CD4-positive, alpha-beta T cell treated with Interleukin-6 at 100 ng/mL for 8 hours (primary cell): Measurements from ENCODE around the gene OSTC.
"Not testable (repeated sequence)": the region's sequence is repeated elsewhere in the genome, so short reads cannot be mapped to it uniquely, and the experiment has no call there.

ENCODE experiments used
- DNase-seq: peaks from one replicate; pipeline ENCODE4 v3.0.0-alpha.2; 2020; ENCODE audit warnings: mixed read lengths, low spot score

Gene OSTC

DNA sequence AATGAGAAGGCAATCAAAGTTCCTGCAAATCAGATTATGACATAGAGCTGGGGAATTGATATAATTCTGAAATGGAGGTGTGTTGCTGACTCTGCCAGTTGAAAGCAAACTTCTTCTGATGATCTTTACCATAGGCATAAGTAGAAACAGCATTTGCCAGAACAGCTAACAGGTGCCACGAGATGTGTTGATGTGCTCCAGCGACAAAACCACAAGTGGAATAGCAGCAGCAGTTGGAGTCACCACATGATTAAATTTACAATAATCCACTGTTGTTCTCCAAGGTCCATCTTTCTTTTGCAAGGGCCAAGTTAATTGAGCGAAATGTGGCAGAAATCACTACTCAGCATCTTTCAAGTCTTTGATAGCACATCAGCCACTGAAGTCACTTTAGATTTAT lies 3.7 kb upstream of the OSTC start:
- no peak for DNase-seq

DNA sequence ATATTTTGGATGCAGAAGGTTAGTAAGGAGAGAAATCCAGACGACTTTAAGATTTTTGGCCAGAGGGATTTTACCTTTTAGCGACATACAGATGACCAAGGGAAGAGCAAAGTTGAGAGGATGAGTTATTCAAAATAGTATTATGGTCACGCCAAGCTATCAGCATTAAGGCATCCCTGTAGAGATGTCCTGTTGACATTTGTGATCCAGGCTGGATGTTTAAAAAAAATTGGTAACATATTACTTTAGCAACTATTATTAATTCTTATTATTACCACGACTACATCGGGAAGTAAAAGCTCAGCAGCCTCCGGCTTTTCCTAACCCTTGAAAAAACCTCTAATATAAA lies 562 bp upstream of the OSTC start:
- DNase-seq: no peak

DNA sequence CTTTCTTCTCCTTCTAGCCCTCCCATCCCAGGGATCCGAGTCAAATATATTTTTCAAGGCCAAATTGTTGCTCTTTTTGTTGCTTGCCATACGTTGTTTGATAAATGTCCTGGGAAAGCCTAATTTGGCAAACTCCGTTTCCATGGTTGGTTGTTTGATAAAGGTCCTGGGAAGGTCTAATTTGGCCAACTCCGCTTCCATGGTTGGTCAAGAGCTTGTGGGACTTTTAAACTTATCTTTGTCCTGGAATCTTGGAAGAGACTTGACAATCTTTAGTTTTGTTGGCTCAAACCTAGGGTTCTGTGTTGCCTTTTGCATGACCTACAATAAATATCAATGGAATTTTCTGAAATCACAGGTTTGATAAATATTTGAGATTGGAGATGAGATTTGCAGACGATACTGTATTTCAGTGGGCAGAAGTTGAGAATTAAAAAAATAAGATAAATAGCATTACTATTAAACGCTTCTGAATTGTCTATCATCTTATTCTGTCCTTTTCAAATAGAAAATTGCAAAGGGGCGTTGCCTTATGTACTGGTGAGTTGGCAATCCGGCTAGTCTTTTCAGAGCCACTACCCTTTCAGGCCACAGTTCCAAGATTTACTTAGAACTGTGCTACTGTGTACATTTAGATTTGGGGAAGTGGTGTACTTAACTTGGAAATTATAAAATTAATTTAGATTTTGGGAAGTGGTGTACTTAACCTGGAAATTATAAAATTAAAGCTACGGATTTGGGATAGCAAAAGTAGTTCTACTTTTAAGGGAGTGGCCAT lies 804 bp downstream of the OSTC start:
- DNase-seq: no peak

- no peak for DNase-seq
These were observed 12.2 kb downstream of the OSTC start for GRCh38 chr4:108662629-108663028.

GRCh38 chr4:108674356-108674977 lies 24.1 kb downstream of the OSTC start:
- no peak for DNase-seq

DNA sequence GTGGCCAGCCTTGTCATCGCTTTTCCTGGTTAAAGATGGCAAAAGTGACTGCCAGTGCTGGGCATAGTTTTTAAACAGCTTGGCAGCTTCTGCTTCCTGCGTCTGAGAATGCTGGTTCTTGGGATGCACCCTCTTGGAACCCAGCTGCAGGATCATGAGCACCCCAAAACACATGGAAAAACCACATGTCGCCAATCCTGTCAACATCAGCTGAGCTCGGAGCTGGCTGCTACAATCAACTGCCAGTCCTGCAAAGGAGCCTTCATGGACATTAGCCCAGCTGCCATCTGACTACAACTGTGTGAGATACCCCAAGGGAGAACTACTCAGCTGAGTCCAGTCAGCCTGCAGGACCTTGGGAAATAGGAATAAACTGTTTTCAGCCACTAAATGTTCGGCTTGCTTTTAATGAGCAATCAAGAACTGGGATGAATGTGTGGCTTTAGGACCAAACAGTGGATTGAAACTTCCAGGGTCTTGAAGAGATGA lies 31.0 kb downstream of the OSTC start:
- DNase-seq: no peak

DNA sequence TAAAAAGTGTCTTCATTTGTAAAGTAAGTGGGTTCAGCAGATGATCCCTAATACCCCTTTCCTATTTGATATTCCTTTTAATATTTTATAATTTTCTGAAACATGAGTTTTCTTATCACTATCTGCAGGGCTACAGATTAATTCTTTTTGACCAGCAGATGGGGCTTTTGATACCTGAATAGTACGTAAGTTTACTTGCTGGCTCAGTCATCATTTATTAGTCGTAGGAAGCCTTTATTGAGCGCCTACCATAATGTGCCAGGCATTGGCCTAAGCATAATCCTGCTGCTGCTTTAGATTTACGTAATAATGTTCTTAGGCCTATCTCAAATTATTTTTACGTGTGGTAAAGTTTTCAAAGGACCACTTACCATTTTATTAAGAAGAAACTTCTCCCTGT lies 33.1 kb downstream of the OSTC start:
- DNase-seq: no peak

- no peak for DNase-seq
These were observed 34.8 kb downstream of the OSTC start for GRCh38 chr4:108685036-108685686.

- DNase-seq: no peak
These were observed 40.3 kb downstream of the OSTC start for GRCh38 chr4:108690738-108691137.

- no peak for DNase-seq
These were observed 42.8 kb downstream of the OSTC start for GRCh38 chr4:108693211-108693610.

DNA sequence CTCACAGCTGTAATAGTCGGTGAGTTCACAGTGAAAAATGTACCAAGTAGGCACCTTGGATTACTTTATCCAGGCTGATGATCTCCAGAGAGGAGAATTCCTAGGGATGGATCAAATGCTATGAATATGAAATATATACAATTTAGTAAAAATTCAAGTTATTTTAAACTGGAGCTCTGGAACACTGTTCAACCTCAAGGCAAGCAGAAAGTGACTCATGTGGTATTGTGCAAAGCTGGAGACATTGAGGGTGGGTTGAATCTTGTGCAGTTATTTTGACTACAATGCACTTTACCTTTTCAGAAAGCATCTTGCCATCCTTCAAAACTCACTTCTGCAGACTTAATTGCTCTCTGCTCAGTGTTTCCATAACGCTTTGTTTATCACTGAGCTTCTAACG lies 43.4 kb downstream of the OSTC start:
- DNase-seq: no peak

- DNase-seq: no peak
These were observed 44.0 kb downstream of the OSTC start for GRCh38 chr4:108694423-108694822.

DNA sequence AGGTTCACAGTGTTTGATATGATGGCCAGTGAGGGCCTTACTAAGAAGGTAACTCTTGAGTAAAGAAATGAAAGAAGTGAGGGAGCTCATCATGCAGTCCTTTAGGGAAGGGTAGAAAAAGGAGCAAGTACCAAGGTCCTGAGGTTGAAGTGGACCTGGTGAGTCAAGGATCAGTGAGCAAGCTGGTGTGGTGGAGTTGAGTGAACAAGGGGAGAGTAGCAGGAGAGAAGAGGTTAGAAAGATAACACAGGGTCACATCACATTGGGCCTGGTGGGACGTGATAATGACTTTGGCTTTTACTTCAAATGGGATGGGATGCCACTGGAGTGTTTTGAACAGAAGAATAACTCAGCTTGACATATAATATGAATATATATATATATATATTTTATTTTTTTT lies 44.7 kb downstream of the OSTC start:
- DNase-seq: no peak

GRCh38 chr4:108696160-108696559 lies 45.8 kb downstream of the OSTC start:
- no peak for DNase-seq

DNA sequence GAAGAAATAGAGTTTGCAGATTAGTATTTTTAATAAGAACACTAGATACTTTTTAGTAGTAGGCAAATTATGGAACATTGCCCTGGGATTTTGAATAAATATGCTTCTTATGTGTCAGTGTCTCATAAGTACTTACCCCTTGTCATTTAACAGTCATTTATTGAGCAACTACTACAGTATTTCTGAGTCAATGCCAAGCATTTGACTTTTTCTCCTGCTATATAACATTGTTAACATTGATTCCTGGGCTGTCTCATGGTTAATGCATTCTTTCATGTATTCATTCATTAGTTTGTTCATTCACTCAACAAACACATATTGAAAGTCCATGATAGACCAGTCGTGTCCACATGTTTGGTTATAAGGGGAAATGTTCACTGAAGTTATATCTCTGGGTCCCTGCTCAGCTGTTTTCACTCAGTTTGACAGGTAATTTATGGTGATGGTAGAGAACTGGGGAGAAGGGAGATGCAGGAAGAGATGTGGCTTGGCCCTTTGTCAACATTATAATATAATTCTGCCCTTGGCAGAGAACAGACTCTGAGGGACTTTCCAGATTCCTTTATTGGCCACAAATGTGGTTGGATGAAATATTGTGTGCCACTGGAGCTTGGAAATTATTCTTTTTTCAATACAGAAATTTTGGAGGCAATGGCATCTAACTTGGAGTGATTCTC lies 49.8 kb downstream of the OSTC start:
- DNase-seq: no peak

DNA sequence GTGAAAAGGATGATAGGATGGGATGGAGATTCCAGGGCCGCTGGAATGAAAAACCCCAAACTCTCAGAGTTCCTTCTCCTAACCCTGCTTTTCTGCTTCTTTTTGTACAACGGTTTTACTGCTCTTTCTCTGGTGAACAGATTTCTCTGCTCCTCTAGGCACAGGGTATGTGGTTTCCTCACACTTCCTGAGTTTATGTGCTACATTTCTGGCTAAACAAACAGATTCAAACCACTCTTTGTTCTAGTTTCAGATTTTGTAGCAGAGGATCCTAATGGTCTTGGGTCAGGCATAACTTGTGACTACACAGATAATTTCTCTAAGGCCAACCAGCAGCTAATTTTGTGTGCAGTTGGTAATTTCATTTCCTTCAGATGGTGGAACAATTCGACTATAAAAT lies 52.6 kb downstream of the OSTC start:
- peak; percentile 8 for DNase-seq

DNA sequence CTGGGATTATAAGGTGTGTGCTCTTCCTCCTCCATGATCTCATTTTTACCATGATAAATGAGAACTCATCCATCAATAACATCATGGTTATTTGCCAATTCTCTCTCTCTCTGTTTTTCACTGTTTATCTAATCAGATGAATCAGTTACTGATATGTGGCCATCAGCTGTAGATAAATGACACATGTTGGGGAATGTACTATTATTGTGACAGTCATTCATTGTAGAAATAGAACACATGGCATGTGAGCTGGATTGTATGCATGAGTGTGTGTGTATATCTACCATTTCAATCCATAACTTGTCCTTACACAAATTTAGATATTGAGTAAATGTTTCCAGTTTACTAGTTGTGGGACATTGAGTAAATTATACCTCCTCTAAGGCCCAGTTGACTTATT lies 53.0 kb downstream of the OSTC start:
- no peak for DNase-seq

- no peak for DNase-seq
These were observed 53.6 kb downstream of the OSTC start for GRCh38 chr4:108703966-108704365.

DNA sequence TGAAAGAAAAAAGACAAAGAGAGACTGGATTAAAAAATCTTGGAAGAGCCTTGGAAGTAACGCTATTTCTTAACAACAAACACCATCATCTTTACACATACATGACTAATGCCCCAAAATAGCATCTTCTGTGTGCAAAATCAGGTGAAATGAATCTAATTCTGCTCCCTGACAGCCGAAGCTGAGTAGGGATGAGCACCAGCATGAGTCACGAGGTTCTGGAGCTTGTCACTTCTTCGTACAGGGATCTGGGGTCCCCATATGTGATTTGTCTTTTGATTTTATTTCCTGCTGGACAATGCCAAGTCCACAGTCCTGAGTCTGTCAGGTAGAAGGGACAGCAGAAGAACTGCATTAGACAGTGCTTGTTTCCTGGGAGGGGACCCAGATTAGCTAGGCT lies 55.9 kb downstream of the OSTC start:
- DNase-seq: no peak

DNA sequence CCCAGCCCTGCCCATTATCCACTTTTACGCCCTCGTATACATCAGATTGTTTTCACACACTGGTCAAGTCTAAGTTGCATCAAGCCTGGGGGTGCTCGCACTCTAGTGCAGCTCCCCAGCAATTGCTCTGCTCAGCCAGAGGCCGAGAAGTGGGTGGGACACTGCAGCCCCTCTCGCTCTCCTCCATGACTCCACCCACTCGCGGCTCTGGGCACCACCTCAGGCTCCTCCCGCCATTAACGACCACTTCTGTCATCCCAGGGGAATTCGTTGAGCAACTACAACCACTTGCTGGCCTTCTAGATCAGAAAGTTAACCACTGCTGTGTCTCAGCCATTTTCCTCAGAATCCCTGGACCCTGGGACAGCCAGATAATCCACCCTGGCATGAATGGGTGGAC lies 58.8 kb downstream of the OSTC start:
- no peak for DNase-seq

DNA sequence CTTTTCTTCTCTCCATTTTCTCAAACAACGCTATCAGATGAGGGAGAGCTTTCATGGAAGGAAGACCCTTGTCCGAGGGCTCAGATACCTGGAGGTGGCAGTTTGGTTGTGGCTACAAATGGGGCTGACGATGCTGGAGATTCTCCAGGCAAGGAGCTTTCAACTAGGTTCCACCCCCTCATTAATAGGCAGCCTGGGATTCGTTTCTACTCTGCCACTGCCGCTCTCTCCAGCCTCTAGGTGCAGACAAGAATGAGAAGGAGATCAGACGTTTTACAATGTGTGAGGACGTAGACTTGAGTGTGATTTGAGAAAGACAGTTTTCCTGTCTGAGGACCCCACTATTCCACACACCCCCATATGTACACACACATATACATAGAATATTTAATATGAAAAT lies 59.3 kb downstream of the OSTC start:
- no peak for DNase-seq

DNA sequence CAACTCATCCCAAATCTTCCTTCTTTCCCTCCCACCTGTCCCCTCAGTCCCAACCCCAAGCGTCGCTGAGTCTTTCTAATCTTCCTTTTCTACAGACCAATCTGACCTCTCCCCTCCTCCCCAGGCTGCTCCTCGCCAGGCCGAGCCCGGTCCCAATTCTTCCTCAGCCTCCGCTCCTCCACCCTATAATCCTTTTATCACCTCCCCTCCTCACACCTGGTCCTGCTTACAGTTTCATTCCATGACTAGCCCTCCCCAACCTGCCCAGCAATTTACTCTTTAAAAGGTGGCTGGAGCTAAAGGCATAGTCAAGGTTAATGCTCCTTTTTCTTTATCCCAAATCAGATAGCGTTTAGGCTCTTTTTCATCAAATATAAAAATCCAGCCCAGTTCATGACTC lies 60.2 kb downstream of the OSTC start:
- DNase-seq: not testable (repeated sequence)

DNA sequence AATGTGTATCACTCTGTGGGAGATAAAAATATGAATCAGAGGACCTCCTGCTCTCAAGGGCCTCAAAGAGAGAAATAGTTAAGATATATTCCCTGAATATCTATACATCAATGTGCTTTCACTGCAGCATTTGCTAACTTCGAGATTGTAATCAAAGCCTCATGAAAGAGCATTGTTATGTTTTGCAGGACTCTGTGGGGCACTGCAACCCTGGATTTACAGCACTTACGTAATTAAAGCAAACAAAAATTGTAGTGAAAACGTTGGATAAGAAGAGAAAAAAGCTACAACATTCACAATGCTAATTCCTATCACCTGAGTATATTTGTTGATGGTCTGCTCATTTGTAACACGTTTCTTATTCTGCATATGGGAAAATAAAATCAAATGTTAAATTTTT lies 64.5 kb downstream of the OSTC start:
- no peak for DNase-seq
